HCT116 (cell line): Measurements from ENCODE around the gene RPS25.

Experiments
- CBX3 ChIP-seq: IDR thresholded peaks from 2 replicates; pipeline ENCODE4 v1.6.1; 2012; ENCODE audit warnings: low read depth
- EGR1 ChIP-seq: IDR thresholded peaks from 2 replicates; pipeline ENCODE4 v1.6.1; 2012; ENCODE audit warnings: low read depth
- EZH2 ChIP-seq: fragments of 200-600 bp; sonication (generic); IDR thresholded peaks from 2 replicates; pipeline ENCODE4 v1.6.1; 2017; ENCODE audit warnings: antibody characterized with exemption, mixed run types
- FOSL1 ChIP-seq: IDR thresholded peaks from 2 replicates; pipeline ENCODE4 v1.6.1; 2012; ENCODE audit warnings: low read depth
- MAX ChIP-seq: IDR thresholded peaks from 2 replicates; pipeline ENCODE4 v1.6.1; 2012
- POLR2A ChIP-seq: IDR thresholded peaks from 2 replicates; pipeline ENCODE4 v1.7.0; 2011; ENCODE audit warnings: borderline replicate concordance; ENCODE audit not compliant: insufficient read depth, insufficient read length; ENCODE audit errors: extremely low read depth
- POLR2AphosphoS5 ChIP-seq: IDR thresholded peaks from 2 replicates; pipeline ENCODE4 v1.6.1; 2011; ENCODE audit warnings: mild to moderate bottlenecking, low read depth, low read length, moderate library complexity
- RAD21 ChIP-seq: IDR thresholded peaks from 2 replicates; pipeline ENCODE4 v1.6.1; 2012; ENCODE audit warnings: low read depth, mild to moderate bottlenecking
- SRF ChIP-seq: IDR thresholded peaks from 2 replicates; pipeline ENCODE4 v1.6.1; 2012; ENCODE audit warnings: low read depth
- YY1 ChIP-seq: IDR thresholded peaks from 2 replicates; pipeline ENCODE4 v1.6.1; 2011; ENCODE audit warnings: low read length, low read depth, moderate library complexity, mild to moderate bottlenecking; ENCODE audit not compliant: insufficient replicate concordance; ENCODE audit errors: extremely low read depth
- ZNF274 ChIP-seq: fragments of 200-500 bp; sonication (Bioruptor generic); IDR thresholded peaks from 2 replicates; pipeline ENCODE4 v1.6.1; 2014; ENCODE audit warnings: mild to moderate bottlenecking, low read depth, low read length, inconsistent platforms
- TF ChIP-seq, protein P1 (sequence below): IDR thresholded peaks from 2 replicates; pipeline ENCODE4 v1.6.1; 2012; ENCODE audit warnings: low read depth
- TF ChIP-seq, protein P2 (sequence below), 3 experiments: fragments of 200-600 bp in 1 of 3; sonication (generic) in 1 of 3; IDR thresholded peaks in 2 of 3; conservative IDR thresholded peaks in 1 of 3; 2 replicates each; pipeline ENCODE4 v1.5.1; 2012 to 2017; ENCODE audit warnings: low read depth in 2 of 3, low read length in 2 of 3, antibody characterized with exemption in 1 of 3, borderline replicate concordance in 1 of 3, control low read depth in 1 of 3, mild to moderate bottlenecking in 1 of 3, mixed read lengths in 1 of 3, mixed run types in 1 of 3, moderate library complexity in 1 of 3; ENCODE audit not compliant: insufficient read depth in 1 of 3

- TF ChIP-seq, protein P1, sequence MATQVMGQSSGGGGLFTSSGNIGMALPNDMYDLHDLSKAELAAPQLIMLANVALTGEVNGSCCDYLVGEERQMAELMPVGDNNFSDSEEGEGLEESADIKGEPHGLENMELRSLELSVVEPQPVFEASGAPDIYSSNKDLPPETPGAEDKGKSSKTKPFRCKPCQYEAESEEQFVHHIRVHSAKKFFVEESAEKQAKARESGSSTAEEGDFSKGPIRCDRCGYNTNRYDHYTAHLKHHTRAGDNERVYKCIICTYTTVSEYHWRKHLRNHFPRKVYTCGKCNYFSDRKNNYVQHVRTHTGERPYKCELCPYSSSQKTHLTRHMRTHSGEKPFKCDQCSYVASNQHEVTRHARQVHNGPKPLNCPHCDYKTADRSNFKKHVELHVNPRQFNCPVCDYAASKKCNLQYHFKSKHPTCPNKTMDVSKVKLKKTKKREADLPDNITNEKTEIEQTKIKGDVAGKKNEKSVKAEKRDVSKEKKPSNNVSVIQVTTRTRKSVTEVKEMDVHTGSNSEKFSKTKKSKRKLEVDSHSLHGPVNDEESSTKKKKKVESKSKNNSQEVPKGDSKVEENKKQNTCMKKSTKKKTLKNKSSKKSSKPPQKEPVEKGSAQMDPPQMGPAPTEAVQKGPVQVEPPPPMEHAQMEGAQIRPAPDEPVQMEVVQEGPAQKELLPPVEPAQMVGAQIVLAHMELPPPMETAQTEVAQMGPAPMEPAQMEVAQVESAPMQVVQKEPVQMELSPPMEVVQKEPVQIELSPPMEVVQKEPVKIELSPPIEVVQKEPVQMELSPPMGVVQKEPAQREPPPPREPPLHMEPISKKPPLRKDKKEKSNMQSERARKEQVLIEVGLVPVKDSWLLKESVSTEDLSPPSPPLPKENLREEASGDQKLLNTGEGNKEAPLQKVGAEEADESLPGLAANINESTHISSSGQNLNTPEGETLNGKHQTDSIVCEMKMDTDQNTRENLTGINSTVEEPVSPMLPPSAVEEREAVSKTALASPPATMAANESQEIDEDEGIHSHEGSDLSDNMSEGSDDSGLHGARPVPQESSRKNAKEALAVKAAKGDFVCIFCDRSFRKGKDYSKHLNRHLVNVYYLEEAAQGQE = no peak
- peak; percentile 36; the same call in 1 of the 2 replicates for TF ChIP-seq EGR1
- TF ChIP-seq ZNF274 = no peak
- peak; percentile 12 for TF ChIP-seq YY1
- TF ChIP-seq, protein P2, sequence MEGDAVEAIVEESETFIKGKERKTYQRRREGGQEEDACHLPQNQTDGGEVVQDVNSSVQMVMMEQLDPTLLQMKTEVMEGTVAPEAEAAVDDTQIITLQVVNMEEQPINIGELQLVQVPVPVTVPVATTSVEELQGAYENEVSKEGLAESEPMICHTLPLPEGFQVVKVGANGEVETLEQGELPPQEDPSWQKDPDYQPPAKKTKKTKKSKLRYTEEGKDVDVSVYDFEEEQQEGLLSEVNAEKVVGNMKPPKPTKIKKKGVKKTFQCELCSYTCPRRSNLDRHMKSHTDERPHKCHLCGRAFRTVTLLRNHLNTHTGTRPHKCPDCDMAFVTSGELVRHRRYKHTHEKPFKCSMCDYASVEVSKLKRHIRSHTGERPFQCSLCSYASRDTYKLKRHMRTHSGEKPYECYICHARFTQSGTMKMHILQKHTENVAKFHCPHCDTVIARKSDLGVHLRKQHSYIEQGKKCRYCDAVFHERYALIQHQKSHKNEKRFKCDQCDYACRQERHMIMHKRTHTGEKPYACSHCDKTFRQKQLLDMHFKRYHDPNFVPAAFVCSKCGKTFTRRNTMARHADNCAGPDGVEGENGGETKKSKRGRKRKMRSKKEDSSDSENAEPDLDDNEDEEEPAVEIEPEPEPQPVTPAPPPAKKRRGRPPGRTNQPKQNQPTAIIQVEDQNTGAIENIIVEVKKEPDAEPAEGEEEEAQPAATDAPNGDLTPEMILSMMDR (IDR thresholded peaks at IDR 0.05 in 2 of 3, conservative IDR thresholded peaks at IDR 0.05 in 1 of 3; ENCODE audit: borderline replicate concordance in 1 of 3, insufficient read depth in 1 of 3, low read depth in 2 of 3, low read length in 2 of 3) = peak in 2 of 3 experiments; percentile 22 to 34; a peak in 3 of 6 replicates
- no peak for TF ChIP-seq EZH2
- peak; percentile 63 for TF ChIP-seq POLR2A
- TF ChIP-seq CBX3 = no peak; the same call in 1 of the 2 replicates
- peak; percentile 83 for TF ChIP-seq POLR2AphosphoS5
- no peak for TF ChIP-seq RAD21
- TF ChIP-seq MAX = peak; percentile 84
- no peak for TF ChIP-seq FOSL1
- TF ChIP-seq SRF = no peak
These were observed 39.0 kb upstream of the RPS25 start, which contains the start of gene HYOU1 for GRCh38 chr11:119057000-119057769.
